Muscle of leg (tissue), 11 donors: Measurements from ENCODE around the gene ST6GALNAC4. TPM values are rescaled to one million over a fixed set of nuclear protein-coding genes. Genes with fewer than 3 reads are reported as not detected.

Experiments used
- DNase-seq: peaks from one replicate; pipeline ENCODE4 v3.0.0; 2013
- H3K27ac ChIP-seq: one replicate; pipeline ENCODE4 v1.5.1; 2013; ENCODE audit warnings: mild to moderate bottlenecking, low read length, control low read depth
- H3K27me3 ChIP-seq: one replicate; pipeline ENCODE4 v1.6.1; 2013; ENCODE audit warnings: low read length; ENCODE audit not compliant: control insufficient read depth, insufficient read depth
- H3K36me3 ChIP-seq: one replicate; pipeline ENCODE4 v1.6.1; 2013; ENCODE audit warnings: low read length; ENCODE audit not compliant: control insufficient read depth, insufficient read depth
- H3K4me1 ChIP-seq: one replicate; pipeline ENCODE4 v1.6.1; 2013; ENCODE audit warnings: low read length; ENCODE audit not compliant: control insufficient read depth, insufficient read depth
- H3K4me3 ChIP-seq: one replicate; pipeline ENCODE4 v1.5.1; 2013; ENCODE audit warnings: low read length, control low read depth
- H3K9me3 ChIP-seq: replicated peaks from 2 replicates; pipeline ENCODE4 v1.6.1; 2013; ENCODE audit warnings: low read depth, low read length; ENCODE audit not compliant: control insufficient read depth
- WGBS: methylation state at CpG from one replicate; pipeline ENCODE4 v1.1.5; 2013; ENCODE audit warnings: missing lambda C conversion rate; ENCODE audit not compliant: insufficient coverage; 5-methylcytosine and 5-hydroxymethylcytosine counted together
- polyA plus RNA-seq, 8 donors: library from polyadenylated mRNA; unstranded; fragments of 120-200 nt; gene quantifications; one replicate each; pipeline versions ENCODE4 v1.2.1 to v1.2.3, GENCODE V29; 2013; ENCODE audit warnings: inconsistent platforms in 1 of 8, low replicate concordance in 1 of 8; ENCODE audit not compliant: insufficient read length in 8 of 8, insufficient read depth in 1 of 8
- total RNA-seq: library from RNA; stranded (reverse); fragments of 120-200 nt; gene quantifications from one replicate; pipeline ENCODE4 v1.2.4, GENCODE V29; 2013

Gene ST6GALNAC4
- total and polyA plus RNA-seq, 9 donors: 21.0 to 41.0 (median 28.4) TPM

GRCh38 chr9:127863191-127863621 lies 53.6 kb downstream of the ST6GALNAC4 start:
- DNase-seq: no peak
- no peaks in the 10 kb centered on the region for H3K27me3 ChIP-seq
- no peak overlapping the region for H3K4me3 ChIP-seq
- no peaks in the 10 kb centered on the region for H3K9me3 ChIP-seq
- H3K27ac ChIP-seq: no peak overlapping the region
- peaks cover 20% of the 10 kb centered on the region for H3K36me3 ChIP-seq
- 45% methylated on average over 8 of the region's 13 CpGs for WGBS
- H3K4me1 ChIP-seq: peaks cover 37% of the 10 kb centered on the region

GRCh38 chr9:127862075-127863011 lies 54.5 kb downstream of the ST6GALNAC4 start:
- DNase-seq: peak; percentile 87
- 32% methylated on average over 19 of the region's 29 CpGs for WGBS
- H3K4me3 ChIP-seq: no peak overlapping the region

GRCh38 chr9:127860779-127861178 lies 56.1 kb downstream of the ST6GALNAC4 start:
- Histone ChIP-seq H3K4me1 (peaks cover 59% of the 10 kb centered on the region), H3K4me3 (no peak overlapping the region), H3K36me3 (peaks cover under 1% of the 10 kb centered on the region), H3K9me3 (no peaks in the 10 kb centered on the region), H3K27me3 (no peaks in the 10 kb centered on the region), H3K27ac (no peak overlapping the region)
- DNase-seq: no peak
- 85% methylated on average over 8 of the region's 11 CpGs for WGBS

More at GRCh38 chr9:127862075-127863011, 54.5 kb downstream of the ST6GALNAC4 start:
- H3K4me1 ChIP-seq: peaks cover 45% of the 10 kb centered on the region
- no peaks in the 10 kb centered on the region for H3K27me3 ChIP-seq
- no peaks in the 10 kb centered on the region for H3K9me3 ChIP-seq
- H3K36me3 ChIP-seq: peaks cover 11% of the 10 kb centered on the region
- H3K27ac ChIP-seq: peak overlapping the region; percentile 69

- Histone ChIP-seq H3K4me1 (peaks cover 59% of the 10 kb centered on the region), H3K9me3 (no peaks in the 10 kb centered on the region), H3K27me3 (no peaks in the 10 kb centered on the region), H3K36me3 (no peaks in the 10 kb centered on the region), H3K27ac (no peak overlapping the region), H3K4me3 (no peak overlapping the region)
- WGBS: 33% methylated on average over 8 of the region's 8 CpGs
- no peak for DNase-seq
These were observed 56.6 kb downstream of the ST6GALNAC4 start for GRCh38 chr9:127860260-127860659.

- no peak overlapping the region for H3K27ac ChIP-seq
- no peaks in the 10 kb centered on the region for H3K36me3 ChIP-seq
- peak; percentile 41 for DNase-seq
- WGBS: 16% methylated on average over 12 of the region's 12 CpGs
- no peak overlapping the region for H3K4me3 ChIP-seq
- H3K4me1 ChIP-seq: peaks cover 78% of the 10 kb centered on the region
- H3K9me3 ChIP-seq: no peaks in the 10 kb centered on the region
- no peaks in the 10 kb centered on the region for H3K27me3 ChIP-seq
These were observed 58.8 kb downstream of the ST6GALNAC4 start for GRCh38 chr9:127858041-127858512.

Other genes with a start within 250 kb of the ST6GALNAC4 start
- not detected for gene CFAP157, start 210.1 kb downstream of the ST6GALNAC4 start, total RNA-seq
- gene CFAP157, start 210.1 kb downstream of the ST6GALNAC4 start, polyA plus RNA-seq: 1 to 10 TPM in 6 of 8 donors, under 1 TPM in 2; 0.84 to 2.4 (median 1.3) TPM
- gene PTRH1, start 201.4 kb downstream of the ST6GALNAC4 start, total RNA-seq: 9.4 TPM
- gene PTRH1, start 201.4 kb downstream of the ST6GALNAC4 start, polyA plus RNA-seq: 10 to 100 TPM in 1 of 8 donors, 1 to 10 TPM in 7; 7.5 to 11.1 (median 9.1) TPM
- not detected for gene TTC16, start 201.0 kb downstream of the ST6GALNAC4 start, total RNA-seq
- under 1 TPM in 5 of 8 donors, not detected in 3; 0.02 to 0.08 (median 0.07) TPM for gene TTC16, start 201.0 kb downstream of the ST6GALNAC4 start, polyA plus RNA-seq
- 3.7 TPM for gene TOR2A, start 181.7 kb downstream of the ST6GALNAC4 start, total RNA-seq
- gene TOR2A, start 181.7 kb downstream of the ST6GALNAC4 start, polyA plus RNA-seq: 10 to 100 TPM in 2 of 8 donors, 1 to 10 TPM in 6; 8.7 to 10.0 (median 9.2) TPM
- 12.4 TPM for gene SH2D3C, start 138.4 kb downstream of the ST6GALNAC4 start, total RNA-seq
- 10 to 100 TPM; 17.2 to 22.5 (median 20.2) TPM for gene SH2D3C, start 138.4 kb downstream of the ST6GALNAC4 start, polyA plus RNA-seq
- 28.4 TPM for gene CDK9, start 131.0 kb downstream of the ST6GALNAC4 start, total RNA-seq
- 10 to 100 TPM; 41.3 to 60.5 (median 51.9) TPM for gene CDK9, start 131.0 kb downstream of the ST6GALNAC4 start, polyA plus RNA-seq
- 34.7 TPM for gene FPGS, start 114.2 kb downstream of the ST6GALNAC4 start, total RNA-seq
- 10 to 100 TPM; 38.6 to 52.4 (median 45.1) TPM for gene FPGS, start 114.2 kb downstream of the ST6GALNAC4 start, polyA plus RNA-seq
- gene ENG, start 62.4 kb downstream of the ST6GALNAC4 start, total RNA-seq: 9.3 TPM
- gene ENG, start 62.4 kb downstream of the ST6GALNAC4 start, polyA plus RNA-seq: 10 to 100 TPM; 53.3 to 77.3 (median 61.4) TPM
- 921 TPM for gene AK1, start 39.4 kb downstream of the ST6GALNAC4 start, total RNA-seq
- 1,000 to 10,000 TPM in 5 of 8 donors, 100 to 1,000 TPM in 3; 579 to 1,396 (median 1,101) TPM for gene AK1, start 39.4 kb downstream of the ST6GALNAC4 start, polyA plus RNA-seq
- 44.9 TPM for gene ST6GALNAC6, start 17.4 kb downstream of the ST6GALNAC4 start, total RNA-seq
- 10 to 100 TPM; 35.9 to 60.6 (median 49.0) TPM for gene ST6GALNAC6, start 17.4 kb downstream of the ST6GALNAC4 start, polyA plus RNA-seq
- gene PIP5KL1, start 13.7 kb upstream of the ST6GALNAC4 start, total RNA-seq: 0.49 TPM
- gene PIP5KL1, start 13.7 kb upstream of the ST6GALNAC4 start, polyA plus RNA-seq: 1 to 10 TPM in 7 of 8 donors, under 1 TPM in 1; 0.42 to 3.5 (median 2.3) TPM
- gene DPM2, start 20.8 kb upstream of the ST6GALNAC4 start, total RNA-seq: 16.7 TPM
- 10 to 100 TPM; 20.0 to 26.8 (median 23.6) TPM for gene DPM2, start 20.8 kb upstream of the ST6GALNAC4 start, polyA plus RNA-seq
- gene EEIG1, start 63.9 kb upstream of the ST6GALNAC4 start, total RNA-seq: 5.1 TPM
- 10 to 100 TPM; 12.3 to 23.5 (median 16.3) TPM for gene EEIG1, start 63.9 kb upstream of the ST6GALNAC4 start, polyA plus RNA-seq
- 10.0 TPM for gene NAIF1, start 150.3 kb upstream of the ST6GALNAC4 start, total RNA-seq
- gene NAIF1, start 150.3 kb upstream of the ST6GALNAC4 start, polyA plus RNA-seq: 1 to 10 TPM; 7.4 to 8.9 (median 8.3) TPM
- 14.6 TPM for gene SLC25A25, start 151.2 kb upstream of the ST6GALNAC4 start, total RNA-seq
- gene SLC25A25, start 151.2 kb upstream of the ST6GALNAC4 start, polyA plus RNA-seq: 10 to 100 TPM; 12.9 to 15.3 (median 14.2) TPM
- 30.1 TPM for gene PTGES2, start 210.7 kb upstream of the ST6GALNAC4 start, total RNA-seq
- 10 to 100 TPM; 40.0 to 45.3 (median 41.5) TPM for gene PTGES2, start 210.7 kb upstream of the ST6GALNAC4 start, polyA plus RNA-seq
- gene LCN2, start 232.4 kb upstream of the ST6GALNAC4 start, total RNA-seq: 0.09 TPM
- 1 to 10 TPM in 5 of 8 donors, under 1 TPM in 3; 0.72 to 2.8 (median 1.3) TPM for gene LCN2, start 232.4 kb upstream of the ST6GALNAC4 start, polyA plus RNA-seq
- gene BBLN, start 243.2 kb upstream of the ST6GALNAC4 start, total RNA-seq: 41.1 TPM
- 10 to 100 TPM; 25.5 to 37.8 (median 29.3) TPM for gene BBLN, start 243.2 kb upstream of the ST6GALNAC4 start, polyA plus RNA-seq